Panc1 (cell line): Measurements from ENCODE around the gene ZNF554. TPM values are rescaled to one million over a fixed set of nuclear protein-coding genes. Genes with fewer than 3 reads are reported as not detected.

Source experiments
- ATAC-seq: fragments of 200-7000 bp; cut with Tn5 transposase; 2 replicates; pipeline ENCODE4 v1.9.1; 2020; ENCODE audit warnings: mild to moderate bottlenecking, moderate library complexity
- BruUV-seq: library from RNA; stranded (reverse); fragments of 400-500 nt; replicated peaks from 2 replicates; lab custom pipeline; 2021; lab: Mats Ljungman, UMichigan
- CTCF ChIA-PET: fragments of 300-600 bp; sonication (Branson Sonifier 250); formaldehyde crosslinking; loops from one replicate; lab custom pipeline; 2022; ENCODE audit warnings: antibody characterized with exemption; lab: Charles Lee
- POLR2A ChIA-PET: fragments of 300-600 bp; sonication (Branson Sonifier 250); formaldehyde crosslinking; loops from one replicate; lab custom pipeline; 2022; ENCODE audit warnings: antibody characterized with exemption; lab: Charles Lee
- DNase-seq: peaks from one replicate; pipeline ENCODE4 v3.0.0-alpha.2; 2010; ENCODE audit warnings: low read depth, low spot score
- H3K27ac ChIP-seq: 2 replicates; pipeline ENCODE4 v1.5.1; 2011; ENCODE audit warnings: mild to moderate bottlenecking, low read length, inconsistent platforms
- H3K27me3 ChIP-seq: fragments of 200-500 bp; sonication (Bioruptor generic); 2 replicates; pipeline ENCODE4 v1.6.0; 2014; ENCODE audit warnings: low read length, inconsistent platforms; ENCODE audit not compliant: control insufficient read depth, insufficient read depth
- H3K36me3 ChIP-seq: fragments of 200-500 bp; sonication (Bioruptor generic); 2 replicates; pipeline ENCODE4 v1.5.1; 2014; ENCODE audit warnings: inconsistent platforms, mild to moderate bottlenecking, low read length, moderate library complexity; ENCODE audit not compliant: control insufficient read depth, insufficient read depth
- H3K4me1 ChIP-seq: 2 replicates; pipeline ENCODE4 v1.5.1; 2011; ENCODE audit warnings: inconsistent platforms, mild to moderate bottlenecking, low read length, moderate library complexity; ENCODE audit not compliant: control insufficient read depth, insufficient read depth
- H3K4me3 ChIP-seq, 2 experiments: 2 replicates each; pipeline ENCODE4 v1.5.1; 2011 to 2012; ENCODE audit warnings: low read depth in 2 of 2, low read length in 2 of 2, mild to moderate bottlenecking in 2 of 2, inconsistent platforms in 1 of 2, moderate library complexity in 1 of 2
- H3K9me3 ChIP-seq: fragments of 200-500 bp; sonication (Bioruptor generic); 2 replicates; pipeline ENCODE4 v1.5.1; 2014; ENCODE audit warnings: low read depth, mild to moderate bottlenecking, inconsistent platforms, low read length, moderate library complexity; ENCODE audit not compliant: control insufficient read depth, insufficient read depth
- POLR2AphosphoS5 ChIP-seq: IDR thresholded peaks from 2 replicates; pipeline ENCODE4 v1.6.1; 2012; ENCODE audit warnings: mild to moderate bottlenecking, low read depth, low read length, moderate library complexity
- SIN3A ChIP-seq: IDR thresholded peaks from 2 replicates; pipeline ENCODE4 v1.6.1; 2012; ENCODE audit warnings: low read depth, mild to moderate bottlenecking, low read length, moderate library complexity, borderline replicate concordance; ENCODE audit not compliant: insufficient read depth
- TCF7L2 ChIP-seq: IDR thresholded peaks from 2 replicates; pipeline ENCODE4 v1.6.1; 2011; ENCODE audit warnings: mild to moderate bottlenecking, low read depth, low read length, inconsistent platforms
- in situ Hi-C: cut with HindIII; loops from 2 replicates; pipeline ENCODE4 v1.10.0; 2016; ENCODE audit warnings: low sequenced_read_pairs, low pct_unique_long_range_greater_than_20kb
- intact Hi-C: fragments of 100-400 bp; cut with micrococcal nuclease; formaldehyde crosslinking; loops from one replicate; pipeline ENCODE4 v1.10.0; 2022; ENCODE audit not compliant: unreplicated experiment
- total RNA-seq: library from RNA; stranded (reverse); gene quantifications from one replicate; pipeline ENCODE4 v1.2.1, GENCODE V29; 2021; ENCODE audit not compliant: unreplicated experiment
- TF ChIP-seq, protein P1 (sequence below), 2 experiments: IDR thresholded peaks; 2 replicates each; pipeline ENCODE4 v1.6.1; 2011 to 2012; ENCODE audit warnings: low read depth in 2 of 2, control low read depth in 1 of 2, low read length in 1 of 2, mild to moderate bottlenecking in 1 of 2, moderate library complexity in 1 of 2; ENCODE audit not compliant: insufficient read depth in 1 of 2
- TF ChIP-seq, protein P2 (sequence below): fragments of 450-650 bp; IDR thresholded peaks from 2 replicates; pipeline ENCODE4 v1.5.1; 2017; ENCODE audit warnings: mild to moderate bottlenecking

ZNF554 gene
- total RNA-seq, 1 experiment from 2014 or later = 1.5 TPM

DNA sequence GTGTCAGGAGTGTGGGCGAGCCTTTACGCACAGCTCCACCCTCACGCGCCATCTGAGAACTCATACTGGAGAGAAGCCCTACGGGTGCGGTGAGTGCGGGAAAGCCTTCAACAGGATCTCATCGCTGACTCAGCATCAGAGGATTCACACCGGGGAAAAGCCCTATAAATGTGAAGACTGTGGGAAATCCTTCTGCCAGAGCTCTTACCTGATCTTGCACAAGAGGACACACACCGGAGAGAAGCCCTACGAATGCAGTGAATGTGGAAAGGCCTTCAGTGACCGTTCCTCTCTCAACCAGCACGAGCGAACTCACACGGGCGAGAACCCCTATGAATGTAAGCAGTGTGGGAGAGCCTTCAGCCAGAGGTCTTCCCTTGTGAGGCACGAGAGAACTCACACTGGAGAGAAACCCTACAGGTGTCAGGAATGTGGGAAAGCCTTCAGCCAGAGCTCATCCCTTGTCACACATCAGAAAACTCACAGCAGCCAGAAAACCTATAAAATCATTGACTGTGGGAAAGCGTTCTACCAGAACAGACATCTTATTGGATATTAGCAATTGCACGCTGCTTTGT lies 14.7 kb downstream of the ZNF554 start:
- in situ Hi-C loops = no loop called here
- Histone ChIP-seq H3K4me3 (no peak overlapping the region), H3K27me3 (no peaks in the 10 kb centered on the region), H3K27ac (no peak overlapping the region), H3K9me3 (peaks cover 15% of the 10 kb centered on the region), H3K4me1 (no peaks in the 10 kb centered on the region), H3K36me3 (no peaks in the 10 kb centered on the region)
- ChIA-PET POLR2A (no interaction called here), CTCF (no interaction called here)
- ATAC-seq = no peak
- no peak for TF ChIP-seq POLR2AphosphoS5
- no peak for DNase-seq
- intact Hi-C loops = no loop called here
- BruUV-seq = no TSS peak

DNA sequence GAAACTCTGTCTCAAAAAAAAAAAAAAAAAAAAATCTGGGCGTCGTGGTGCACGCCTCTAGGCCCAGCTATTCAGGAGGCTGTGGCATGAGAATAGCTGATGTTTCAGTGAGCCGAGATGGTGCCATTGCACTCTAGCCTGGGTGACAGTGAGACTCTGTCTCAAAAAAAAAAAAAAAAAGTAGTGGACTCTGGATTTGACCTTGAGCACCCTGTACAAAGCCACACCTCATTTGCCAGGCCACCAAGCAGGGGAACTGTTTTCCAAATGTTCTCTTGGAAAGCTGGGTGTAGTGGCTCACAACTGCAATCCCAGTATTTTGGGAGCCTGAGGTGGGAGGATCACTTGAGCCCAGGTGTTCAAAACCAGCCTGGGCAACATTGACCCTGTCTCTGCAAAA lies 17.8 kb downstream of the ZNF554 start:
- TF ChIP-seq, protein P1, sequence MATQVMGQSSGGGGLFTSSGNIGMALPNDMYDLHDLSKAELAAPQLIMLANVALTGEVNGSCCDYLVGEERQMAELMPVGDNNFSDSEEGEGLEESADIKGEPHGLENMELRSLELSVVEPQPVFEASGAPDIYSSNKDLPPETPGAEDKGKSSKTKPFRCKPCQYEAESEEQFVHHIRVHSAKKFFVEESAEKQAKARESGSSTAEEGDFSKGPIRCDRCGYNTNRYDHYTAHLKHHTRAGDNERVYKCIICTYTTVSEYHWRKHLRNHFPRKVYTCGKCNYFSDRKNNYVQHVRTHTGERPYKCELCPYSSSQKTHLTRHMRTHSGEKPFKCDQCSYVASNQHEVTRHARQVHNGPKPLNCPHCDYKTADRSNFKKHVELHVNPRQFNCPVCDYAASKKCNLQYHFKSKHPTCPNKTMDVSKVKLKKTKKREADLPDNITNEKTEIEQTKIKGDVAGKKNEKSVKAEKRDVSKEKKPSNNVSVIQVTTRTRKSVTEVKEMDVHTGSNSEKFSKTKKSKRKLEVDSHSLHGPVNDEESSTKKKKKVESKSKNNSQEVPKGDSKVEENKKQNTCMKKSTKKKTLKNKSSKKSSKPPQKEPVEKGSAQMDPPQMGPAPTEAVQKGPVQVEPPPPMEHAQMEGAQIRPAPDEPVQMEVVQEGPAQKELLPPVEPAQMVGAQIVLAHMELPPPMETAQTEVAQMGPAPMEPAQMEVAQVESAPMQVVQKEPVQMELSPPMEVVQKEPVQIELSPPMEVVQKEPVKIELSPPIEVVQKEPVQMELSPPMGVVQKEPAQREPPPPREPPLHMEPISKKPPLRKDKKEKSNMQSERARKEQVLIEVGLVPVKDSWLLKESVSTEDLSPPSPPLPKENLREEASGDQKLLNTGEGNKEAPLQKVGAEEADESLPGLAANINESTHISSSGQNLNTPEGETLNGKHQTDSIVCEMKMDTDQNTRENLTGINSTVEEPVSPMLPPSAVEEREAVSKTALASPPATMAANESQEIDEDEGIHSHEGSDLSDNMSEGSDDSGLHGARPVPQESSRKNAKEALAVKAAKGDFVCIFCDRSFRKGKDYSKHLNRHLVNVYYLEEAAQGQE (IDR thresholded peaks at IDR 0.05; ENCODE audit: insufficient read depth in 1 of 2, low read depth in 2 of 2, low read length in 1 of 2) = no peak
- no peak for TF ChIP-seq POLR2AphosphoS5
- TF ChIP-seq SIN3A = no peak
- no peak for TF ChIP-seq TCF7L2
- TF ChIP-seq, protein P2, sequence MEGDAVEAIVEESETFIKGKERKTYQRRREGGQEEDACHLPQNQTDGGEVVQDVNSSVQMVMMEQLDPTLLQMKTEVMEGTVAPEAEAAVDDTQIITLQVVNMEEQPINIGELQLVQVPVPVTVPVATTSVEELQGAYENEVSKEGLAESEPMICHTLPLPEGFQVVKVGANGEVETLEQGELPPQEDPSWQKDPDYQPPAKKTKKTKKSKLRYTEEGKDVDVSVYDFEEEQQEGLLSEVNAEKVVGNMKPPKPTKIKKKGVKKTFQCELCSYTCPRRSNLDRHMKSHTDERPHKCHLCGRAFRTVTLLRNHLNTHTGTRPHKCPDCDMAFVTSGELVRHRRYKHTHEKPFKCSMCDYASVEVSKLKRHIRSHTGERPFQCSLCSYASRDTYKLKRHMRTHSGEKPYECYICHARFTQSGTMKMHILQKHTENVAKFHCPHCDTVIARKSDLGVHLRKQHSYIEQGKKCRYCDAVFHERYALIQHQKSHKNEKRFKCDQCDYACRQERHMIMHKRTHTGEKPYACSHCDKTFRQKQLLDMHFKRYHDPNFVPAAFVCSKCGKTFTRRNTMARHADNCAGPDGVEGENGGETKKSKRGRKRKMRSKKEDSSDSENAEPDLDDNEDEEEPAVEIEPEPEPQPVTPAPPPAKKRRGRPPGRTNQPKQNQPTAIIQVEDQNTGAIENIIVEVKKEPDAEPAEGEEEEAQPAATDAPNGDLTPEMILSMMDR = no peak
- Histone ChIP-seq H3K27ac (no peak overlapping the region), H3K4me1 (no peaks in the 10 kb centered on the region; the same call in 1 of the 2 replicates), H3K27me3 (no peaks in the 10 kb centered on the region), H3K4me3 (no peak overlapping the region), H3K9me3 (peaks cover 15% of the 10 kb centered on the region), H3K36me3 (no peaks in the 10 kb centered on the region)
- ATAC-seq = no peak
- DNase-seq = no peak
- POLR2A ChIA-PET = no interaction called here
- CTCF ChIA-PET = no interaction called here
- in situ Hi-C loops = no loop called here
- intact Hi-C loops = no loop called here
- BruUV-seq = no TSS peak
